ENCODE measurements around the gene IKBKE. TPM values are rescaled to one million over a fixed set of nuclear protein-coding genes. Genes with fewer than 3 reads are reported as not detected.

IKBKE gene
- total RNA-seq, 1 experiment from 2014 or later, result 12.7 TPM

Other genes starting within 250 kb of the IKBKE start
- gene RASSF5, start 37.1 kb downstream of the IKBKE start, total RNA-seq (2014; rRNA removed; shearing (Covaris generic)), result 0.68 TPM in 1 of 2 replicates, not detected in the other
- 58.2 and 63.7 TPM in 2 replicates for gene EIF2D, start 142.0 kb downstream of the IKBKE start, total RNA-seq (2014; rRNA removed; shearing (Covaris generic))
- gene DYRK3, start 165.1 kb downstream of the IKBKE start, total RNA-seq (2014; rRNA removed; shearing (Covaris generic)), result 22.2 and 24.1 TPM in 2 replicates
- 25.7 and 32.7 TPM in 2 replicates for gene MAPKAPK2, start 214.4 kb downstream of the IKBKE start, total RNA-seq (2014; rRNA removed; shearing (Covaris generic))